ENCODE data around the gene FHIT.

DNA sequence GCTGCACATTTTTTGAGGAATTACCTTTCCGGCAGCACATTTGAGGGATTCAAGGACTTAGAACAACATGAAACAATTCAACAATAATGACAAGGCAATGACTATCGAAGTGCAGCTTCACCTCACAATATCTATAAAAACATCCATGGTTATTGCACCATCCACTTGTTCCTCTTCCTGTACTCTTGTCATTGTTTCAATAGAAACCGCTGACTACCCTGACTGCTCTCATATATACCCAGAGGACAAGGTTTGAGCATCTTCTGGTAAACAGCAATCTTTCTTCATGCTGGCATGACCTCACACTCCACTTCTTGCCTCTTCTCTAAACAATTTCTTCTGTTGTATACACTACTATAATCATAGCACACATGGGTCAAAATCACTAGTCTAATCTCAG, 864.9 kb downstream of the FHIT start:
- TF ChIP-seq RCOR1 (IDR thresholded peaks at IDR 0.05; ENCODE audit: low read length), result no peak
- TF ChIP-seq, protein P1, sequence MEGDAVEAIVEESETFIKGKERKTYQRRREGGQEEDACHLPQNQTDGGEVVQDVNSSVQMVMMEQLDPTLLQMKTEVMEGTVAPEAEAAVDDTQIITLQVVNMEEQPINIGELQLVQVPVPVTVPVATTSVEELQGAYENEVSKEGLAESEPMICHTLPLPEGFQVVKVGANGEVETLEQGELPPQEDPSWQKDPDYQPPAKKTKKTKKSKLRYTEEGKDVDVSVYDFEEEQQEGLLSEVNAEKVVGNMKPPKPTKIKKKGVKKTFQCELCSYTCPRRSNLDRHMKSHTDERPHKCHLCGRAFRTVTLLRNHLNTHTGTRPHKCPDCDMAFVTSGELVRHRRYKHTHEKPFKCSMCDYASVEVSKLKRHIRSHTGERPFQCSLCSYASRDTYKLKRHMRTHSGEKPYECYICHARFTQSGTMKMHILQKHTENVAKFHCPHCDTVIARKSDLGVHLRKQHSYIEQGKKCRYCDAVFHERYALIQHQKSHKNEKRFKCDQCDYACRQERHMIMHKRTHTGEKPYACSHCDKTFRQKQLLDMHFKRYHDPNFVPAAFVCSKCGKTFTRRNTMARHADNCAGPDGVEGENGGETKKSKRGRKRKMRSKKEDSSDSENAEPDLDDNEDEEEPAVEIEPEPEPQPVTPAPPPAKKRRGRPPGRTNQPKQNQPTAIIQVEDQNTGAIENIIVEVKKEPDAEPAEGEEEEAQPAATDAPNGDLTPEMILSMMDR (IDR thresholded peaks at IDR 0.05), result no peak
- TF ChIP-seq RAD21 (IDR thresholded peaks at IDR 0.05; ENCODE audit: low read length), result no peak
- TF ChIP-seq PBX3 (IDR thresholded peaks at IDR 0.05), result no peak
- TF ChIP-seq POLR2AphosphoS5 (IDR thresholded peaks at IDR 0.05; ENCODE audit: low read depth, low read length), result no peak
- no peak for TF ChIP-seq GATA2 (CRISPR knock-in tag; IDR thresholded peaks at IDR 0.05)
- TF ChIP-seq JUND (IDR thresholded peaks at IDR 0.05), result no peak
- no peak for TF ChIP-seq TAF1 (IDR thresholded peaks at IDR 0.05; ENCODE audit: borderline replicate concordance, low read depth, low read length)
- TF ChIP-seq, protein P2, sequence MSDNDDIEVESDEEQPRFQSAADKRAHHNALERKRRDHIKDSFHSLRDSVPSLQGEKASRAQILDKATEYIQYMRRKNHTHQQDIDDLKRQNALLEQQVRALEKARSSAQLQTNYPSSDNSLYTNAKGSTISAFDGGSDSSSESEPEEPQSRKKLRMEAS (IDR thresholded peaks at IDR 0.05; ENCODE audit: low read depth), result no peak
- TF ChIP-seq RFX5 (IDR thresholded peaks at IDR 0.05; ENCODE audit: low read length), result no peak
- TF ChIP-seq YY1 (IDR thresholded peaks at IDR 0.05; ENCODE audit: low read depth), result no peak
- no peak for TF ChIP-seq ELF1 (IDR thresholded peaks at IDR 0.05)
- TF ChIP-seq TCF12 (IDR thresholded peaks at IDR 0.05), result no peak
- TF ChIP-seq GABPA (IDR thresholded peaks at IDR 0.05; ENCODE audit: low read depth), result no peak
